Sigmoid colon (tissue), 7 donors: Measurements from ENCODE around the gene TUG1. TPM values are rescaled to one million over a fixed set of nuclear protein-coding genes. Genes with fewer than 3 reads are reported as not detected.

ENCODE experiments used
- DNase-seq: peaks from one replicate; pipeline ENCODE4 v3.0.0-alpha.2; 2019
- H3K27ac ChIP-seq, 4 donors: fragments of 200-600 bp; sonication (generic); one replicate each; pipeline ENCODE4 v1.5.1; 2016 to 2019; ENCODE audit warnings: mild to moderate bottlenecking in 1 of 4
- H3K27me3 ChIP-seq, 3 donors: fragments of 200-600 bp; sonication (generic); one replicate each; pipeline ENCODE4 v1.5.1; 2019; ENCODE audit warnings: mild to moderate bottlenecking in 1 of 3
- H3K36me3 ChIP-seq, 4 donors: fragments of 200-600 bp; sonication (generic); one replicate each; pipeline ENCODE4 v1.5.1; 2016 to 2019
- H3K4me1 ChIP-seq, 4 donors: fragments of 200-600 bp; sonication (generic); one replicate each; pipeline ENCODE4 v1.5.1; 2017 to 2019
- H3K4me3 ChIP-seq, 4 donors: fragments of 200-600 bp; sonication (generic); one replicate each; pipeline ENCODE4 v1.5.1; 2017 to 2019; ENCODE audit warnings: mild to moderate bottlenecking in 2 of 4, moderate library complexity in 1 of 4
- H3K9me3 ChIP-seq, 4 donors: fragments of 200-600 bp in 3 of 4; sonication (generic) in 3 of 4; one replicate each; pipeline versions ENCODE4 v1.5.1 to v1.6.1; 2013 to 2019
- CTCF ChIP-seq, 4 experiments: fragments of 450-650 bp in 3 of 4; fragments of 200-600 bp in 1 of 4; IDR thresholded peaks; one replicate each; pipeline ENCODE4 v1.5.1; 2016 to 2019; ENCODE audit warnings: antibody characterized with exemption in 4 of 4, mild to moderate bottlenecking in 3 of 4, moderate library complexity in 2 of 4
- EP300 ChIP-seq, 4 donors: sonication (generic); formaldehyde crosslinking; IDR thresholded peaks; one replicate each; pipeline ENCODE4 v1.6.1; 2017; ENCODE audit warnings: antibody characterized with exemption in 4 of 4
- POLR2A ChIP-seq, 2 donors: fragments of 450-650 bp; IDR thresholded peaks; one replicate each; pipeline ENCODE4 v1.6.1; 2016; ENCODE audit warnings: antibody characterized with exemption in 2 of 2, mild to moderate bottlenecking in 2 of 2, moderate library complexity in 2 of 2
- POLR2AphosphoS5 ChIP-seq, 4 donors: sonication (generic); formaldehyde crosslinking; IDR thresholded peaks; one replicate each; pipeline ENCODE4 v1.6.1; 2017; ENCODE audit warnings: antibody characterized with exemption in 4 of 4
- WGBS, 2 donors: extraction: QIAGEN DNeasy Blood & Tissue Kit; methylation state at CpG; one replicate each; pipeline ENCODE4 v1.1.7; 2013; 5-methylcytosine and 5-hydroxymethylcytosine counted together
- intact Hi-C: fragments of 100-400 bp; cut with DNase I; formaldehyde crosslinking; loops from one replicate; pipeline ENCODE4 v1.15.1; 2023
- polyA plus RNA-seq, 3 donors: library from polyadenylated mRNA; stranded (reverse); fragments of 200-250 nt; gene quantifications; one replicate each; pipeline ENCODE4 v1.2.3, GENCODE V29; 2013
- total RNA-seq, 4 donors: library from RNA; depleted of rRNA; stranded (reverse); fragments of >200 nt; gene quantifications; one replicate each; pipeline ENCODE4 v1.1.0, GENCODE V29; 2016
- donor health status: healthy with polysubstance abuse.
- donor health status: Bipolar disorder and iron deficiency.
- donor health status: healthy.

Gene TUG1
- total and polyA plus RNA-seq, 7 donors: 10.8 to 88.9 (median 51.5) TPM

GRCh38 chr22:30978304-30978962 is 9.4 kb downstream of the TUG1 start:
- WGBS, 2 donors: 93 to 96% methylated on average over 3 of the region's 3 CpGs
- Histone ChIP-seq H3K36me3 (peaks cover 11 to 26% (median 15%) of the 10 kb centered on the region in 4 donors), H3K4me1 (no peaks in the 10 kb centered on the region), H3K9me3 (peaks cover 0 to 37% (median 13%) of the 10 kb centered on the region in 4 donors), H3K4me3 (no peak overlapping the region), H3K27ac (no peak overlapping the region), H3K27me3 (no peaks in the 10 kb centered on the region)
- intact Hi-C loops: no loop called here
- TF ChIP-seq CTCF (IDR thresholded peaks at IDR 0.05): no peak
- no peak for TF ChIP-seq EP300 (IDR thresholded peaks at IDR 0.05)
- no peak for TF ChIP-seq POLR2A (IDR thresholded peaks at IDR 0.05)
- TF ChIP-seq POLR2AphosphoS5 (IDR thresholded peaks at IDR 0.05): no peak
- DNase-seq: no peak

- DNase-seq: no peak
- no peak overlapping the region for H3K4me3 ChIP-seq
- H3K27me3 ChIP-seq: no peaks in the 10 kb centered on the region
- H3K4me1 ChIP-seq: no peaks in the 10 kb centered on the region
- WGBS, 2 donors: 73 to 81% methylated on average over 3 of the region's 3 CpGs
- intact Hi-C loops: no loop called here
- TF ChIP-seq EP300 (IDR thresholded peaks at IDR 0.05): no peak
- no peak overlapping the region for H3K27ac ChIP-seq
- H3K9me3 ChIP-seq: peaks cover 0 to 33% (median 11%) of the 10 kb centered on the region in 4 donors
- H3K36me3 ChIP-seq: peaks cover 5 to 11% (median 8%) of the 10 kb centered on the region in 4 donors
Measured at GRCh38 chr22:30979932-30980331, 10.9 kb downstream of the TUG1 start.

- Histone ChIP-seq H3K9me3 (peaks cover 0 to 27% (median 6%) of the 10 kb centered on the region in 4 donors), H3K4me3 (no peak overlapping the region), H3K27me3 (no peaks in the 10 kb centered on the region), H3K36me3 (no peaks in the 10 kb centered on the region), H3K4me1 (no peaks in the 10 kb centered on the region), H3K27ac (no peak overlapping the region)
- DNase-seq: no peak
- WGBS, 2 donors: 78 to 85% methylated on average over 2 of the region's 2 CpGs
- no peak for TF ChIP-seq POLR2A (IDR thresholded peaks at IDR 0.05)
- TF ChIP-seq POLR2AphosphoS5 (IDR thresholded peaks at IDR 0.05): no peak
- no peak for TF ChIP-seq CTCF (IDR thresholded peaks at IDR 0.05)
- no peak for TF ChIP-seq EP300 (IDR thresholded peaks at IDR 0.05)
- intact Hi-C loops: no loop called here
Measured at GRCh38 chr22:30982512-30982911, 13.4 kb downstream of the TUG1 start.

GRCh38 chr22:30984317-30984716 is 15.3 kb downstream of the TUG1 start:
- H3K9me3 ChIP-seq: peaks cover 0 to 18% (median 3%) of the 10 kb centered on the region in 4 donors
- intact Hi-C loops: no loop called here
- 22 to 64% methylated on average over 2 of the region's 2 CpGs for WGBS, 2 donors
- H3K4me3 ChIP-seq: no peak overlapping the region
- H3K4me1 ChIP-seq: no peaks in the 10 kb centered on the region
- no peak for TF ChIP-seq POLR2AphosphoS5 (IDR thresholded peaks at IDR 0.05)
- no peak for TF ChIP-seq CTCF (IDR thresholded peaks at IDR 0.05)
- TF ChIP-seq EP300 (IDR thresholded peaks at IDR 0.05): no peak
- TF ChIP-seq POLR2A (IDR thresholded peaks at IDR 0.05): no peak
- no peak overlapping the region for H3K27ac ChIP-seq
- H3K36me3 ChIP-seq: no peaks in the 10 kb centered on the region
- DNase-seq: no peak
- H3K27me3 ChIP-seq: no peaks in the 10 kb centered on the region

- H3K27ac ChIP-seq: no peak overlapping the region
- no peaks in the 10 kb centered on the region for H3K36me3 ChIP-seq
- no peaks in the 10 kb centered on the region for H3K4me1 ChIP-seq
- no peaks in the 10 kb centered on the region for H3K27me3 ChIP-seq
- intact Hi-C loops: no loop called here
- DNase-seq: no peak
- H3K4me3 ChIP-seq: no peak overlapping the region
- TF ChIP-seq CTCF (IDR thresholded peaks at IDR 0.05) (no peak), EP300 (IDR thresholded peaks at IDR 0.05) (no peak), POLR2AphosphoS5 (IDR thresholded peaks at IDR 0.05) (no peak), POLR2A (IDR thresholded peaks at IDR 0.05) (no peak)
- 62 to 83% methylated on average over 4 of the region's 4 CpGs for WGBS, 2 donors
- H3K9me3 ChIP-seq: peaks cover 0 to 13% (median 2%) of the 10 kb centered on the region in 4 donors
Measured at GRCh38 chr22:30985561-30986208, 16.6 kb downstream of the TUG1 start.
